ENCODE measurements around the gene VAMP8.
A peak's percentile ranks its signal among the peaks of the same experiment; 100 is the strongest.

Gene VAMP8

DNA sequence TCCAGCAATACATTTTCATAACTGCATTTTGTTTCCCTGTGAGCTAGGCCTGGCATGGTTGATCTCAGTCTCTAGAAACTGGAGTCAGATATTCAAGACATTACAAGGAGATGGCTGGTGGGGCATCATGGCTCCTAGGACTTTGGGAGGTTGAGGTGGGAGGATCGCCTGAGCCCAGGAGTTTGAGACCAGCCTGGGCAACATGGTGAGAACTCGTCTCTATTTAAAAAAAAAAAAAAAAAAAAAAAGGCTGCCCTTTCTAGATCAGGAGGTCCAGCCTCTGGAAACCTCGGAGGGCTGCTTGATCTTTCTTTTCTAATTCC, 362 bp upstream of the VAMP8 start:
- no peak for TF ChIP-seq ZFX (IDR thresholded peaks at IDR 0.05)
- TF ChIP-seq, protein P1, sequence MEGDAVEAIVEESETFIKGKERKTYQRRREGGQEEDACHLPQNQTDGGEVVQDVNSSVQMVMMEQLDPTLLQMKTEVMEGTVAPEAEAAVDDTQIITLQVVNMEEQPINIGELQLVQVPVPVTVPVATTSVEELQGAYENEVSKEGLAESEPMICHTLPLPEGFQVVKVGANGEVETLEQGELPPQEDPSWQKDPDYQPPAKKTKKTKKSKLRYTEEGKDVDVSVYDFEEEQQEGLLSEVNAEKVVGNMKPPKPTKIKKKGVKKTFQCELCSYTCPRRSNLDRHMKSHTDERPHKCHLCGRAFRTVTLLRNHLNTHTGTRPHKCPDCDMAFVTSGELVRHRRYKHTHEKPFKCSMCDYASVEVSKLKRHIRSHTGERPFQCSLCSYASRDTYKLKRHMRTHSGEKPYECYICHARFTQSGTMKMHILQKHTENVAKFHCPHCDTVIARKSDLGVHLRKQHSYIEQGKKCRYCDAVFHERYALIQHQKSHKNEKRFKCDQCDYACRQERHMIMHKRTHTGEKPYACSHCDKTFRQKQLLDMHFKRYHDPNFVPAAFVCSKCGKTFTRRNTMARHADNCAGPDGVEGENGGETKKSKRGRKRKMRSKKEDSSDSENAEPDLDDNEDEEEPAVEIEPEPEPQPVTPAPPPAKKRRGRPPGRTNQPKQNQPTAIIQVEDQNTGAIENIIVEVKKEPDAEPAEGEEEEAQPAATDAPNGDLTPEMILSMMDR (conservative IDR thresholded peaks at IDR 0.05) = no peak
- peak overlapping the region; percentile 73 for H3K27ac ChIP-seq

DNA sequence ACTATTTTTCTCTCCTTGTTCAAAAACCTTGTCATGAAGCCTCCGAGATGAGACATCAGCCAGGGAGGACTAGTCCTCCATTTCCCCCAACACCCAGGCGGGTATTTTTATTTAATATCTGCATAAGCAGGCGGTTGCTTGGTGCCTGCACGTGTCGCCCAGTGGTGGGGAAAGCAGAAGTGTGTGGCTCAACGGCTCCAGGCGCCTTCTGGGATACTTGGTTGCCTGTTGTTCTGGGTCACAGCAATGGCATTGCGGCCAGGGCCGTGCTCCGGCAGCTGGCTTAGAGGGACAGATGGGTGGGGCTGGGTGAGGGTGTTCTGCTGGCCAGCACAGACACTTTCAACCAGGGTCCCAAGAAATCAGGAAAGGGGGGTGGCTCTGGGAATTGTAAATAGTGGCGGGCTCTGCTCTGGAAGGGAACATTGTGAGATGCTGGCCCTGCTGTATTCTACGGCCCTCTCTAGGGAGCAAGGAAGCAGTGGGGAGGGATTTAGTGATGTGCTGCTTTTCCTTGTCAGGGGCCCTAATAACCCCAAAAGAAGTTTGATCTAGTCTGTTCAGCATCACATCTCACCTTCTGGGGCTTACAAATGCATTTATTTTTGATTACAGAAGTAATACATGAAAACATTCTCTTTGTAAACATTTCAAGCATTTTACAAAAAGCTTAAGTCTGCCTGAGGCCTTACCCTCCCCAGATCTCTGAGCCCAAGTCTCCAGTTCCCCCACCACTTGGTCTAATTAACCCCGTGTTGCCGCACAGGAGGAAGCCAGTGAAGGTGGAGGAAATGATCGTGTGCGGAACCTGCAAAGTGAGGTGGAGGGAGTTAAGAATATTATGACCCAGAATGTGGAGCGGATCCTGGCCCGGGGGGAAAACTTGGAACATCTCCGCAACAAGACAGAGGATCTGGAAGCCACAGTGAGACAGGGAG, 1.1 kb downstream of the VAMP8 start:
- H3K27ac ChIP-seq = peak overlapping the region; percentile 73
- TF ChIP-seq, protein P1 (conservative IDR thresholded peaks at IDR 0.05) = no peak
- no peak for TF ChIP-seq ZFX (IDR thresholded peaks at IDR 0.05)

DNA sequence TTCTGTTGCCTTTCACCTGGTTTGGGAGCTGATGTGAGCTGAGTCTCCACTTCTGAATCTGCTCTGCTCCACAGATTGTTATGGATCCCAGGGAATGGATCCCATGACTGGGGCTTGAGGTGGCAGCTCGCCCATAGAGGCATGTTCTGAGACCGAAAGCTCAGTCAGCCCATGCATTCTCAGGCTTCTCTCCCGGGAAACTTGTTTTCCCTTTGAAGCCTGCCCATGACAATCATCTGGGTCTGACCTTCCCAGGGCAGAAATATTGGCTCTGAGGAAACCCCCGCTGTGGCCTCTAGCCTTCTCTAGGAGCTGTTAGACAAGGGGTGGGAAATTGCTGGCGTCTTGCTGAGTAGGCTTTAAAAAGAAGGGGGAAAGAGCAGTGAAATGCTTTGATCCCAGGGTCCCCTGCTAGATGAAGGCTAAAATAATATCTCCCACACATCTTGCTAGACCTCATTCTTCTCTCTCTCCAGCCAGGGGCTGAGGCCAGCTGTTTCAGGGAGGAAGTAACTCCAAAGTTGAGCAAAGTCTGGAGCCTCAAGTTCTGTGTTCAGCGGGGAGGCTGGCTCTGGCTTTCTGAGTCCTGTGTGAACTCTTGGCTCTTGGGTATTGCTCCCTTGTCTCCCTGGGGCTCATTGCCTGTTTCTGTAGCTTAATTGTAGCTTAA, 2.0 kb downstream of the VAMP8 start:
- no peak overlapping the region for H3K27ac ChIP-seq
- no peak for TF ChIP-seq ZFX (IDR thresholded peaks at IDR 0.05)
- TF ChIP-seq, protein P1 (conservative IDR thresholded peaks at IDR 0.05) = no peak

DNA sequence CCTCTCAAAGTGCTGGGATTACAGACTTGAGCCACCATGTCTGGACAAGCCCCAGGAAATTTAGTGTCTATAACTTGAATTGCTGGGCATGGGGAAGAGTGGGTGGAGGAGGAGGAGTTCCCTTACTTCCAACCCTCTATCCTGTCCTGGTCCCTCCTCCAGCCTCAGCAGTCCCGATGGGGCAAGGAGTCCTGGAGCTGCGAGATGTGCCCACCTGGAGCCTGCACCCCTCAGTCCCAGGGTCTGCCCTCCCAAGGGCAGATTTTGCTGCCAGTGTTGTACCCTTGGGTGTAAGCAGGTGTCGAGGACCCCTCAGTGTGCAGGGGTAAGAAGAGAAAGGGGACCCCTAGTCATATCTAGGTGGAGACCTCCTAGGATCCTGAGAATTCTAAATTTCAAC, 2.8 kb downstream of the VAMP8 start:
- no peak overlapping the region for H3K27ac ChIP-seq
- TF ChIP-seq, protein P1 (conservative IDR thresholded peaks at IDR 0.05) = no peak
- TF ChIP-seq ZFX (IDR thresholded peaks at IDR 0.05) = no peak

DNA sequence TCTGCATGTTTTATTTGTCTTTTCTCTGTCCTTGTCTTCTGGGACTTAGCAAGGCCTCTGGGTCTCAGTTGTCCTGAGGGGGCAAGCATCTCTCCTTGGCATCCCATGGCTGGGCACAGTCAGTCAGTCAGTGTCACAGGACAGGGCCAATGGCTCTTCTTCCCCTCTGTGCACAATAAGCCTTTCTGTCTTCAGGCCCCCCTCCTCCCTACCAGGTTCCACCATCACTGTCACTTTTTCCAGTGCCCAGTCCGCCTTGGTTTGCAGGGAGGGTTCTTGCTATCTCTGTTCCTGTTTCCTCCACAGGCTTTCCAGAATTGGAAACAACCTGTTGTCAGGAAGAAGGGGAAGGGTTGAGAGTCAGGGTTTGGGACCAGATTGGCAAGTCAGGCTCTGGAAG, 5.1 kb downstream of the VAMP8 start:
- H3K27ac ChIP-seq = no peak overlapping the region
- TF ChIP-seq ZFX (IDR thresholded peaks at IDR 0.05) = no peak
- TF ChIP-seq, protein P1 (conservative IDR thresholded peaks at IDR 0.05) = no peak

DNA sequence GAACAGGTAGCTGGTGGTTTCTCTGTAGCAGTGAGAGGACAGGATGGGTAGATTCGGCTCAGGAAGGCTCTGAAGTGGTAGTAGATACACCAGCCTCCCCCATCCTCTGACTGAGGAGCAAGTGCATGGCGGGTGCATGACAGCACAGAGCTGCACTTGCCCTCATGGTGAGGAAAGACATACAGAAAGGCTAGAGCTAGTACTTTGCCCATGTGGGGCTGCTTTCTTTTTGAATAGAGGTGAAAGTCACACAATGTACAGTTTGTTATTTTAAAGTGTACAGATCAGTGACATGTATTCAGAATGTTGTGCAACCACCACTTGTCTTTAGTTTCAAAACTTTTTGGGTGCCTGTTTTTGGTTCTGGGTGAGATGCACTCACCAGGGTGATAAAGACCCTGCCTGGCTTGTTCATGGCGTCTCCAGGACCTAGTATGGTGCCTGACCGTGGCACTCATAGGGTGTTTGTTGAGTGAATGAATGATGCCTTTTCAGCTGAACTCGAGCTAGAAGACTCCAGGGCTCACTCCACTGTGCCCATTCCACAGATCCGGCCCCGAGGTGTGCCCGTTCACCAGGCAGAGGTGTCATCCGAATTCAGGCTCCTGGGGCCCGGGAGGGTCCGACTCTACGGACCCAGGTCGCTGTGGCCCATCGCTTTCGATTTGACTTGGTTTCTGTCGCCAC, 6.4 kb downstream of the VAMP8 start:
- no peak for TF ChIP-seq ZFX (IDR thresholded peaks at IDR 0.05)
- TF ChIP-seq, protein P1 (conservative IDR thresholded peaks at IDR 0.05) = no peak
- H3K27ac ChIP-seq = no peak overlapping the region
